Activated CD8-positive, alpha-beta memory T cell treated with anti-CD3 and anti-CD28 coated beads for 1 hour (primary cell): Measurements from ENCODE around the gene SDK2.

Experiments
- DNase-seq, 2 donors: peaks; one replicate each; pipeline ENCODE4 v3.0.0-alpha.2; 2020; ENCODE audit warnings: low read depth in 1 of 2; ENCODE audit errors: extremely low read depth in 1 of 2

The SDK2 gene

GRCh38 chr17:73354423-73355284 lies 289.6 kb downstream of the SDK2 start:
- no peak for DNase-seq

DNA sequence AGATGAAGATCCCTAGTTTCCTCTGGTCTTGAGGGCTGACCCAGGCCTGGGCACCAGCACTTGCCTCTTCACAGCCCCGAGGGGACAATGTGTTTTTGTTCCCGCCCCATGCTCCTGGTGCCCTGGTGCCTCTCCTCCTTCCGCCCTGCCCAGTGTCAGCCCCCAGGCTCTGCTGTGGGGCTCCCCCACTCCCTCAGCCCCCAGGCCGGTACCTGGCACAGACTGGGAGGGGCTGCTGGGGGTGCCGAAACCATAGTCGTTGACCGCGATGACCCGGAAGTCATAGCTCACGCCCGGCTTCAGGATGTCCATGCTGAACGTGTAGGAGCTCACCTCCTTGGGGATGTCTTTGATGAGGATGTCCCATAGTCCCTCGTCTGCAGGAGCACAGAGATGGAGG lies 292.0 kb downstream of the SDK2 start:
- no peak for DNase-seq

GRCh38 chr17:73351764-73352163 lies 292.5 kb downstream of the SDK2 start:
- DNase-seq = no peak

DNA sequence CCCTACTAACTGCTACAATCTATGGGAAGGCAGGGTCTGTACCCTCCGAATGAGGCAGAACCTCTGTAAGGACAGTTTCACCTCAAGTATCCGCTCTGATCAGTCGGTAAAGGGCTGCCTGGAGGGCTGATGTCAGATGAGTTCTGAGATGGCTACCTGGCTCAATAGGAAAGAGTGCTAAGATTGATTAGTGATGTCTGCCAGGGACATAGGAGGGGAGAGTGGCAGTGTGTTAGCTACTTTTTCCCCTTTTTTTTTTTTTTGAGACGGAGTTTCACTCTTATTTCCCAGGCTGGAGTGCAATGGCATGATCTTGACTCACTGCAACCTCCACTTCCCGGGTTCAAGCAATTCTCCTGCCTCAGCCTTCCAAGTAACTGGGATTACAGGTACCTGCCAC lies 293.4 kb downstream of the SDK2 start:
- DNase-seq = no peak

GRCh38 chr17:73349647-73350046 lies 294.6 kb downstream of the SDK2 start:
- DNase-seq = no peak

GRCh38 chr17:73349138-73349537 lies 295.1 kb downstream of the SDK2 start:
- DNase-seq = no peak

DNA sequence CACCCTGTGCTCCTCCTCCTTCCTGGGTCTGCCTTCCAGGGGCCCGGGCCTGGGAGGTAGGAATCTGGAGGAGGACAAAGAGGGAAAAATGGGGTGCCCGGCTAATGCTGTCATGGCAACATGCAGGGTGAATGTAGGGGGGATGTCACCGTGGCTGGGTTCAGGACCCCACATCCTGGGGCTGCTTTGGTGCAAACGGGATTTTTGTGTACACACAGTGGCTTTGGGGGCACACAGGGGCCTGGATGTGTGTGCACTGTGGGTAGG lies 295.5 kb downstream of the SDK2 start:
- DNase-seq = no peak

DNA sequence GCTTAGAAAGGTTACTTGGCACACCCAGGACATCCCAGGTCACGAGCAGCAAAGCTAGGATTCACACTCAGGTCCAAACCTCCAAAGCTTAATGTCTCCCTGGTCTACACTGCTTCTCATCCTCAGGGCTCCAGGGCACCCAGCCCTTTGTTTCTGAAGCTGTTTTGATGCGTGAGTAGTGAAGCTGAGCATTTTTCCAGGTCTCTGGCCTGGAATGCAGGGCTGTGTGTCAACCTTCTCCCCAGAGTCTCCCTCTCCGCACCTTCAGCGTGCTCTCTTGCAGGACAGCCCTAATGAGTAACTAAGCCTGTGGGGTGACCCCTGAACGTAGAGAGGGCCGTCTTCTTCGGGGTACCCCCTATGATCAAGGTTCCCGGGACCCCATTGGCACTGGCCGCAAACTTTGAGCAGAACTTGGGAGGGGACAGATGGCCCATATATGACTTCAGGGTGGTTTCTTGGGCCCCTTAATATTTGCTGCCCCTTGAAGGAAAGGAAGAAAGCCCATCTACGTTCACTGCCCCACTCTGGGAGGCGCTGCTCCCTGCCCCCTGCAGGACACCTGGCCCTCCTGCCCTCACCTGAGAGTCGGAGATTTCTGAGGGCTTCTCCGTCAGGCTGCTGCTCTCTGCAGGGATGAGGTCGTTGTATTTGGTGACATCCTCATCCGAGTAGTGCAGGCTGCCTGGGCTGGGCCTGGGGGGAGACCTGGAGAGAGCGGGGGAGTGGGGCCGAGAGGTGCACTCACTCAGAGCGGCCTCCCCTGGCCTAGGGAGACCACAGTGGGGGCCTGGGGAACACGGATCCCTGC lies 296.0 kb downstream of the SDK2 start:
- DNase-seq = no peak

GRCh38 chr17:73347351-73347750 lies 296.9 kb downstream of the SDK2 start:
- DNase-seq = no peak

- DNase-seq = no peak
Observed at GRCh38 chr17:73346501-73347162, 297.6 kb downstream of the SDK2 start.

GRCh38 chr17:73343739-73344454 lies 300.3 kb downstream of the SDK2 start:
- DNase-seq = no peak

GRCh38 chr17:73343168-73343634 lies 301.0 kb downstream of the SDK2 start:
- no peak for DNase-seq

- no peak for DNase-seq
Observed at GRCh38 chr17:73342541-73343167, 301.6 kb downstream of the SDK2 start.

DNA sequence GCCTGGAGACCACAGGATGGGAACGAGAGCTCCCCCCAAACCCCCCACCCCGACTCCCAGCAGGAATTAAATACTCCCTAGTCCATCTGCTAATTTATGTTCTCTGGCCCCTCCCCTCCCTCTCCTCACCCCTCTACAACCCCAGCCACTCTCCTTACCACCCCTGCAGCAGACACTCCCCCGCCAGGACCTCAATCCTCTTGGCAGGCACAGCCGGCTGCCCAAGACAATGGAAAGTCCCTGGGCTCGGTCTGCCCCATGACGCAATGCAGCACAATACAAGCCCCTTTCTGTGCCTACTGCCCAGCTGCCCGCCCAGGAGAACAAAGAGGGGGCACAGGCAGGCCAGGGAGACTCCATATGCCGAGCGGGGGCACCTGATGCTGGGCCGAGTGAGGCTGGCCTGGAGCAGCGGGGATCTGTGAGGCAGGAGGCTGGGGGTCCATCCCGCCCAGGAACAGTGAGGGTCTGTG lies 302.2 kb downstream of the SDK2 start:
- no peak for DNase-seq

DNA sequence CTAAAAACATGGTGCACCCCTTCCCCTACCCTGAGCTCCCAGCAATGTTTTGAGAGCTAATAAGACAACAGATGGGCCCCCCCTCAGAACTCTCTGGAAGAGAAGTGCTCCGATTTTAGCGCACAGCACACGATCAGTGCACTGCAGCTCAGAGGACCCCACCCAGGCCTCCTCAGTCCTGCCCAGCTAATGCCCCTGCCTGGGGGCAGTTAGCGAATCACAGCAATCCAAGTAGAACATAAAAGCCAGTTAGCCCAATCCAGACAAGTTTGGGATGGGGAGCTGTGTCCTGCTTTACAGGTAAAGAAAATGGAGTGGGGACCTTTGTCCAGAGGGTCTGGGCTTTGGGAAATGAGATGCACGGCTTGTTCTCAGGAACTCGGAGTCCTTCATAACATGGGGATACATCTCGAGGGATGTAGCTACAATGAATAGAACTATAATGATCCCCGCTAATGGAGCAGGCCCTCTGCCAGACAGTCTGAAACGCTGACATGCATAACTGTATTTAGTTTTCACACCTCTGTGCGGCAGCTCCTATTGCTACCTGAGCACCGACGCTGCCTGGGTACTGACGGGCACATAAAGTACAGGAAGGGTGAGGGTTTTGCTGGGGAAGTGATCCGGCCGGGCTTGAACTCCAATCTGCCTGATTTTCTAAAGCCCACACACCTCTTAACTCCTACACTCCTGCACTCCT lies 302.7 kb downstream of the SDK2 start:
- DNase-seq = no peak

DNA sequence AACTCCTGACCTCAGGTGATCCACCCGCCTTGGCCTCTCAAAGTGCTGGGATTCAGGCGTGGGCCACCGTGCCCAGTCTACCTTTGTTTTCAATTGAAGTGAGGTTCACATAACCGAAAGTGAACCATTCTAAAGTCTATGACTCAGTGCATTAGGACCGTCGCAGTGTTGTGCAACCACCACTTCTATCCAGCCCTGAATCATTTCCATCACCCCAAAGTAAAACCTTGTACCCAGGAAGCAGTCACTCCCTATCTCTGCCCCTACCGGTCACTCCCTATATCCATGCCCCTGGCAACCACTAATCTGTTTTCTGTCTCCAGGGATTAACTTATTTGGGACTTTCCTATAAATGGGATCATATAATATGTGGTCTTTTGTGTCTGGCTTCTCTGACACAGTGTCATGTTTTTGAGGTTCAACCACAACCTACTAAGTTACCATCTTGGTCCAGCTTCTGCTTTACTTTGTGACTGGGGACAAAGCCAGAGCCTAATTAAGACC lies 304.1 kb downstream of the SDK2 start:
- DNase-seq = no peak

DNA sequence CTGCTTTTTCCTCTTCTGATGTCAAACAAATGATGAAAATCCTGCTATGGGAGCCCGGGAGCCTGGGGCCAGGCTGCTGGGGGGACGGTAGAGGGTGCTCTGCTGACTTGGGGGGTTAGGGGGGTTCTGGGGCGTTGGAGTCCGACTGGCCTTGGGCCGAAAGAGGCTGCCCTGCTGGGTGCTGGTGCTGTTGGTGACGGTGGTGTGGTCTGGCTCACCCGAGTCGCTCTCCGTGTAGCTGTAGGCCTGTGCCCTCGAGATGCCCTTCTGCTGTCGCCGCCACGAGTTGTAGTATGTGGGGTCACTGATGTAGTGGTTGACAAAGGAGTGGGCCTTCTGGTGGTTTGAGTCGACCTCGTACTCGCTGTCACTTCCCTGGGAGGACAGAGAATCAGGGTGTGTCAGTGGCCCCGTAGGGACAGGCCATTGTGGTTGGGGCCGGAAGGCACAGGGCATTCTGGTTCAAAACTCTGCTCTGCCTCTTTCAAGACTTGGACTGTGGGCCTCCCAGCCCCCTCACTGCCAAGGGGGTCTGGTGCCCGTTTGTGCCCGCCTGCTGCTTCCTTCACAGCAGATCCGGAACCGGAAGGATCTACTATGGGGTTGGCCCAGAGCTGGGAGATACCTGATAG lies 305.6 kb downstream of the SDK2 start:
- DNase-seq = no peak

- no peak for DNase-seq
Observed at GRCh38 chr17:73338050-73338521, 306.2 kb downstream of the SDK2 start.

DNA sequence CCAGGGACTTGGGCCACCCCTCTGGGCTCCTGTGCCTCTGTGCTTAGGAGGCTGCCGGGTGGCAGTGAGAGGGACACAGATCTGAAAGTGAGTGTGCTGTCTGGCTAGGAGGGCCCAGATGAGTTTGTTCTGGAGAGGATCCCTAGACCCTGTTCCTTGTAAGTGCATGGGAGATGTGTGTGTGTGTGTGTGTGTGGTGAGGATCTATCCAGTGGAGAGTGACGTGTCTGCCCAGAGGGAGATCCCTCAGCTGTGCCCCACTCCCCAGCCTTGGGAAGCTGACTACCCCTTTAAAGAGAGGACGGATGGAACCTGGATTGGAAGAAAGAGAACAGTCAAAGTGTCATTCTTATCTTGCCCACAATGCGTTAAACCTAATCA lies 306.9 kb downstream of the SDK2 start:
- no peak for DNase-seq
